Placental epithelial cell (primary cell): ENCODE measurements around the gene DNAJC17. TPM values are rescaled to one million over a fixed set of nuclear protein-coding genes. Genes with fewer than 3 reads are reported as not detected.

Experiments
- small RNA-seq: library from RNA; depleted of rRNA; stranded (forward); fragments of <200 nt; gene quantifications from one replicate; pipeline ENCODE3, GENCODE V24; 2012
- total RNA-seq: library from RNA; depleted of rRNA; stranded (reverse); fragments of >200 nt; gene quantifications from 2 replicates; pipeline ENCODE4 v1.2.3, GENCODE V29; 2012

Gene DNAJC17, protein sequence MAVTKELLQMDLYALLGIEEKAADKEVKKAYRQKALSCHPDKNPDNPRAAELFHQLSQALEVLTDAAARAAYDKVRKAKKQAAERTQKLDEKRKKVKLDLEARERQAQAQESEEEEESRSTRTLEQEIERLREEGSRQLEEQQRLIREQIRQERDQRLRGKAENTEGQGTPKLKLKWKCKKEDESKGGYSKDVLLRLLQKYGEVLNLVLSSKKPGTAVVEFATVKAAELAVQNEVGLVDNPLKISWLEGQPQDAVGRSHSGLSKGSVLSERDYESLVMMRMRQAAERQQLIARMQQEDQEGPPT
- 20.0 and 23.9 TPM in 2 replicates for total RNA-seq

DNA sequence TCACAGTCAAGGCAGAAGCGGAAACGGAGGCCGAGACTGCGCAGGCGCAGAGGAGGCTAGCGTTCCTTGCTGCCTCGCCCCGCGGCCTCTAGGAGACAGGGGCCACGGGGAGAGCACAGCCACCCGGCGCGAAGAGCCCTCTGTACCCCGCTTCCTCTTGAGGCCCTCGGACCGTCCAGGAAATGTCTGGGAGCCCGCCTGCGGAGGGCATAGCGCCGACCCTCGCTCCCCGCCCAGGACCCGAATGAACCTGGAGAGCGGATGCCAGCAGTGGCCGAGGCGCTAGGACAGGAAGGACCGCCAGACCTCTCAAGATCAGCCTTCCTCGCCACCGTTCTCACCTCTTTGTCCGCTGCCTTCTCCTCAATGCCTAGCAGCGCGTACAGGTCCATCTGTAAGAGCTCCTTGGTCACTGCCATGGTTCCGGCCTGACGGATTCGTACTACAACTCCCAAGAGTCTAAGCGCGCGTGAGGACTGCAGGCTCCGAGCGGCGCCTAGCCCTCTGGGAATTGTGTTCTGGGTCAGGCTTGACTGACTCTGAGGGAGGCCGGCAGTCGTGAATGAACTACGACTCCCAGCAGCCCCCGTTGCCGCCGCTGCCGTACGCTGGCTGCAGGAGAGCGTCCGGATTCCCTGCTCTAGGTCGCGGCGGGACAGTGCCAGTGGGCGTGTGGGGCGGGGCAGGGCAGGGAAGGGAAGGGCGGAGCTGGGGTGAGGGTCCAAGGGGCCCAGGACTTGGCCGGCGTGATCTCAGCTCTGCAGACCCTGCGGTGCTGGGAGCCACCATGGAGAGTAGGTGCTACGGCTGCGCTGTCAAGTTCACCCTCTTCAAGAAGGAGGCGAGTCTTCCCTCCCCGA, at the start of gene DNAJC17, which contains the start of gene ZFYVE19:
Gene DNAJC17, minus strand, starts transcription at position 446 of the 860 bp plus-strand sequence. Its CDS starts 27 bp downstream, at position 419.
Gene ZFYVE19, plus strand, starts transcription at position 62 of the 860 bp plus-strand sequence. Its CDS starts 501 bp downstream, at position 563.

DNA sequence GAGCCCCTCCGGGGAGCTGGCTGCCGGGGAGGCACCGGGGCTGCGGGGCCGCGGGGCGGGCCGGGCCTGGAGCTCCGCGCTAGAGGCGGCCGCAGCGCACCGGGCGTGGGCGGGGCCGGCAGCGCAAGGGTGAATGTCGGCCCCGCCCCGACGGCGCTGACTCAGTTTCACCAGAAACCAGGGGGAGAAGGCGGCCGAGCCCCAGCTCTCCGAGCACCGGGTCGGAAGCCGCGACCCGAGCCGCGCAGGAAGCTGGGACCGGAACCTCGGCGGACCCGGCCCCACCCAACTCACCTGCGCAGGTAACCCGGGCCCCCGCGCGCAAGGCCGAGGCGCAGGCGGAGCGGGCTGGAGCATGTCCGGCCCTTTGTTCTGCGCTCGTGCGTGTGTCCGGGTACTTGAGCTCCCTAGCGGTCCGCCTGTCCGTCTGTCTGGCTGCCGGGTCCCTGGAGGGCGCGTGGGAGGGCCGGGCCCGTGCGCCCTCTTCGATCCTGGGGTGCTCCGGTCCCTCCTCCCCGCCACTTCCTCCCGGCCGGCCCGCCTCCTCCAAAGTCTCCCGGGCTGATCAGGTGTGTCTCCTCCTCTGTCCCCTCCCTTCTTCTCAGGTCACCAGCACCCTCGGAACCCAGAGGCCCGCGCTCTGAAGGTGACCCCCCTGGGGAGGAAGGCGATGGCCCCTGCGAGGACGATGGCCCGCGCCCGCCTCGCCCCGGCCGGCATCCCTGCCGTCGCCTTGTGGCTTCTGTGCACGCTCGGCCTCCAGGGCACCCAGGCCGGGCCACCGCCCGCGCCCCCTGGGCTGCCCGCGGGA, 36.8 kb upstream of the DNAJC17 start, which contains the start of gene SPINT1:
Gene SPINT1, plus strand, starts transcription at position 164 of the 811 bp plus-strand sequence. Its CDS starts 507 bp downstream, at position 671.

DNA sequence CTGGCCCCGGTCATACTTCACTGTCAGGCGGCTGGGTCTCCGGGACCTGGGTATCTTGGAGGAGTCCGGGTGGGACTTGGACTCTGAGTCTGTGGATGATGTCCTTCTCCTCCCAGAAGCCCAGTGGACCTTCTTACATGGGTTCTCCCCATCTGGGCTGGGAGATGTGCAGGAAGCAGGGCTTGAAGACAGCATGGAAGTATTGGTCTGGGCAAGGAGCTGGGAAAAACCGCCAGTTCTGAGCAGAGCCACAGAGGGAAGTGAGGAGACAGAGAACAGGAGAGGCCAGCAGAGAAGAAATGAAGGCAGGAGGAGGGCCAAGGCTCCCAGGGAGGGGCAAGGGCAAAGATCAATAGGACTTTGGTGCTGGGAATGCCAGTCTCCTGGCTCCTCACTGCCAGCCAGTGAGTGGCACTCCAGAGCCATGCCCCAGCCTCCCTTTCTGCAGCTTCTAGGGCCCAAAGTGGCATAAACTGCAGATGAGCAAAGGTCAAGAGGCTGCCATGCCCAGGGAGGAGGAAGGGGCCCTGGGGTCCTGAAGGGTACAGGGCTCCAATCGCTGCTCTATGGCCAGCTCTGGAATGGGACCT, 21.3 kb upstream of the DNAJC17 start, which contains the start of gene PPP1R14D:
Gene PPP1R14D, minus strand, starts transcription at position 262 of the 590 bp plus-strand sequence. Its CDS starts 67 bp downstream, at position 195.

DNA sequence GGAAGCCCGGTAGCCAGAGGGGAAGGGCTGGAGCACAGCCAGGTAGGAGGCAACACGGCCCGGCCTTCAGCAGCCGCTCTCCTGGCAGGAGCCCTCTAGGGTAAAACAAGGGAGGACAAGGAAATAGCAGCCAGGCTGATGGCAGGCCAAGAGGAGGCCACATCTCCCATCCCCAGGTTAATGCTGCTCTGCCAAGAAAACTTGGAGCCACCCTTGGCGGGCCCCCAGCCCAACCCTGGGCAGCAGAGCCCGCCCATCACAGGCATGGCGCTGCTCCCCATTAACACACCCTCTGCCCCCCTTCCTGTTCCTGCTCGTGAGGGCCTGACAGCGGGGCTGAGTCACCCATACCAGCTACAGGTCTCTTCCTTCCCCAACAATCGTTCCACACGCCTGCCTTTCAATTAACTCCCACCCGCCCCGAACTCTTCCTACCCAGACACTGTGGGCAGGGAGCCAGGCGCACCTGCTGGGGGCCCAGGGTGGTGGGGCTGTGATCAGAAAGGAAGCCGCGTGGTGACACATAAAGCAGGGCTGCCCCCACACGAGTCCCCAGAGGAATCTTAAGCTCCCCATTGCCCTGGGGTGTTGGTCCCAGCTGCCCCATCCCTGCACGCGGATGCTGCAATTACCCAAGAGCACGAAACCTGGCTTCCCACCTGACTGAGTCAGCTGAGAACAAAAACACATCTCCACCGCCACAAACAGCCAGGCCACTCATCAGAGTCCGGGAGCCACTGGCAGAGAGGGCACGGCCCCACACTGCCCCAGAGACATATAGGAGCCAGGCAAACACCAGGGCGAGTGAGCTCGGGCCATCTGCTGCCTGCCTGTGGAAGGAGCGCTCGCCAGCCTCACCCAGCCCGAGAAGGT, 37.8 kb downstream of the DNAJC17 start, which contains the start of gene C15orf62:
Gene C15orf62, plus strand, starts transcription at position 707 of the 873 bp plus-strand sequence. CDS start 516 bp downstream, outside the sequence.

DNA sequence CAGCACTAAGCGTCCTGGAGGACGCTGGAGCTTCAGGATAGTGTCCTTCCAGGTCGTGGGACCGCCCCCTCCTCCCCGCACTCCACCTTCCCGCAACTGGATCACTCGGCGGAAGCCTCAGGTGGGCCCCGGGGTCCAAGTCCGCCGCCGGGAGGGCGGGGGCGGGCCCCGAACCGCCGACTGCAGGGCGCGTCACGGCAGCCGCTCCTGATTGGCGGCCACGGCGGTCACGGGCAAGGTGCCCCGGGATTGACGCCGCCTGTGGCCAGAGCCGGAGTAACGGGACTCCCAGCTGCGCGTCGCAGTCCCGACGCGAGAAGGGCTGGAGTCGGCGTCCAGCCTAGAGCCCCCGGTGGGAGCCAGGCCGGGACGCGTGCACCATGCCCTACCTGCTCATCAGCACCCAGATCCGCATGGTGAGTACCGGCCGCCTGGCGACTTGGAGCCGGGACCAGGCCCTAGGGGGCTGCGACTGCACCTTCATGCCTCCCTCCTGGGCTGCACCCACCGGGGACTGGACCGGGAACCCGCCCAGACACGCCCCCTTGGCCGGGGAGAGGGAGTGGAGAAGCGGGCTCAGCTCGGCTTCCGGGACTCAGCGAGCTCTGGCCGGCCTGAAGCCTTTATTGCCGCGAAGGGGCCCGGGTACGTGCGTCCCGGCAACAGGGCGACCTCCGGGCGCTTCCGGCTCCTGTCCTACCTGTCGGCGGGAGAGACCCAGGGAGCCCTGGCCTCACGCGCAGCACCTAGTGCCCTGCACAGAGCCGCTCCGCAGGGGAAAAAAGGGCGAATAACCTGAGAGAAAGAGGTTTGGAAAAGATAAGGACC, 43.3 kb downstream of the DNAJC17 start, which contains the start of gene GCHFR:
Gene GCHFR, plus strand, starts transcription at position 268 of the 828 bp plus-strand sequence. Its CDS starts 113 bp downstream, at position 381.

DNA sequence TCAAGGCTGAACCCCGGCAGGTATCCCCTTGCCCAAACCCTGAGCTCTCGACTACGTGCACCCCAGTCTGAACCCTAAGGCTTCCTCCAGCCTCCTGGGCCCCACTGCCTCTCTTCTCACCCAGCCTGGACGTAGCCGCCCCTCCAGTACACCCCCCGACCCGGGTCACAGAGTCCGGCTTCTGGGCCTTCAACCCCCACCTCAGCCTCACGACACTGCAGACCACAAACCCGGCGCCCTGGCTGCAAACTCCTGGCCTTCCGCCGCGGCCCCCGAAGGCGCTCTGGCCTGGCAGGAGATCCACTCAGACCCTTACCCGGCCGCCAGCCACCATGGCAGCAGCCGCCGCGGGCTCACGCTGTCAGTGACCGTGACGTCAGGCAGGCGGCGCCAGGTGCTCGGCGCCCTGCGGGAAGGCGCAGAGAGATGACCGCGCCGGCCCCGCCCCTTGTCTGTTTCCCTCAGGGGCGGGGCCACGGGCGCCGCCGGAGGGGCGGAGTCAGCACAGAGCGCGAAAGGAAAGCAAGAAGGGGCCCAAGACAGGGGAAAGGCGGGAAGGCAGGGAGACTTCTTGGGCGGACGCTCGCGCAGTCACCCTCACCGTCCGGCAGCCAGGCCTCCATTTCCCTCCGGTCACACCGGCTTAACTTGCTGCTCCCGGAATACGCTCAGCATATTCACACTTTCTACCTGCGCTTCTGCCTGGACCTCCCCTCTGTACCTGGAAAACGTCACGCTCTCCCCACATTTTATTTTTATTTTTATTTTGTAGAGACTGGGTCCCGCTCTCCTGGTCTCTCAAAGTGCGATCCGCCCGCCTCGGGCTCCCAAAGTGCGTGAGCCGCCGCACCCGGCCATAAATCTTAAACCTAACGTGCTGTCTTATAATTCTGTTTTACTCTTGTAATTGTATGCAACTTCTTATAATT, 52.1 kb downstream of the DNAJC17 start, which contains the start of gene RMDN3:
Gene RMDN3, minus strand, starts transcription at position 372 of the 929 bp plus-strand sequence. CDS start 471 bp downstream, outside the sequence.

Small RNA genes within 50 kb of the gene (small RNA-seq; reads per million reads assigned to genes)
- gene SUMO2P15 = not detected

Other genes starting within 250 kb of the DNAJC17 start
- 20.0 and 38.9 TPM in 2 replicates for gene CCDC32, start 242.4 kb downstream of the DNAJC17 start, total RNA-seq
- 9.4 and 14.6 TPM in 2 replicates for gene RPUSD2, start 238.2 kb downstream of the DNAJC17 start, total RNA-seq
- gene KNL1, start 213.2 kb downstream of the DNAJC17 start, total RNA-seq = 3.9 and 10.8 TPM in 2 replicates
- gene RAD51, start 112.3 kb downstream of the DNAJC17 start, total RNA-seq = 4.3 and 4.7 TPM in 2 replicates
- gene RMDN3, start 52.2 kb downstream of the DNAJC17 start, total RNA-seq = 13.3 and 16.1 TPM in 2 replicates
- 4.3 and 5.5 TPM in 2 replicates for gene GCHFR, start 43.4 kb downstream of the DNAJC17 start, total RNA-seq
- gene C15orf62, start 37.5 kb downstream of the DNAJC17 start, total RNA-seq = under 0.01 and 0.33 TPM in 2 replicates
- gene ZFYVE19, start 384 bp downstream of the DNAJC17 start, total RNA-seq = 27.5 and 29.2 TPM in 2 replicates
- gene PPP1R14D, start 21.2 kb upstream of the DNAJC17 start, total RNA-seq = not detected in 2 replicates
- 122 and 190 TPM in 2 replicates for gene SPINT1, start 36.6 kb upstream of the DNAJC17 start, total RNA-seq
- gene RHOV, start 66.8 kb upstream of the DNAJC17 start, total RNA-seq = 0.33 TPM in 1 of 2 replicates, not detected in the other
- gene VPS18, start 87.0 kb upstream of the DNAJC17 start, total RNA-seq = 24.3 and 38.9 TPM in 2 replicates
- gene DLL4, start 121.9 kb upstream of the DNAJC17 start, total RNA-seq = 0.22 TPM in 1 of 2 replicates, not detected in the other
- 3.9 and 27.5 TPM in 2 replicates for gene CHAC1, start 146.0 kb upstream of the DNAJC17 start, total RNA-seq